Measurements from ENCODE around the gene CCDC85B. TPM values are rescaled to one million over a fixed set of nuclear protein-coding genes. Genes with fewer than 3 reads are reported as not detected.

CCDC85B gene
- total RNA-seq, 1 donor from 2014 or later = 56.0 TPM

GRCh38 chr11:65928667-65929066 lies 38.2 kb downstream of the CCDC85B start:
- DNase-seq (ENCODE audit: low read depth in 2 of 2) = no peak

- no peak for DNase-seq (ENCODE audit: low read depth in 2 of 2)
Measured at GRCh38 chr11:65931773-65932557, 41.5 kb downstream of the CCDC85B start.

GRCh38 chr11:65932558-65932919 lies 42.1 kb downstream of the CCDC85B start:
- no peak for DNase-seq (ENCODE audit: low read depth in 2 of 2)

DNA sequence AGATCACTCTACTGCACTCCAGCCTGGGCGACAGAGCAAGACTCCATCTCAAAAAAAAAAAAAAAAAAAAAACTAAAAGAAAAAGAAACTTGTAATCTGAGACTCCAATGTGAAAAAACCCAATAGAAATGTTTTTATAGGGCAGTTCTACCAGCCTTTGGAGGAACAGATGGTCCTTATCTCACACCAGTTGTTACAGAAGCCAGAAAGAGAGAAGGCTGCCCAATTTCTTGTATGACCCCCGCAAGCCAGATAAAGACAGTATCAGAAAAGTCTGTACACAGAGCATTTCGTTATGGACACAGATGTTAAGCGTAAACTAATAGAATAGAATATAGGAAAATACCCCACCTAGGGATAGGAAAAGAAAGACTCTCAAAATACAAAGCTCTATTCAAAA lies 43.5 kb downstream of the CCDC85B start:
- no peak for DNase-seq (ENCODE audit: low read depth in 2 of 2)

DNA sequence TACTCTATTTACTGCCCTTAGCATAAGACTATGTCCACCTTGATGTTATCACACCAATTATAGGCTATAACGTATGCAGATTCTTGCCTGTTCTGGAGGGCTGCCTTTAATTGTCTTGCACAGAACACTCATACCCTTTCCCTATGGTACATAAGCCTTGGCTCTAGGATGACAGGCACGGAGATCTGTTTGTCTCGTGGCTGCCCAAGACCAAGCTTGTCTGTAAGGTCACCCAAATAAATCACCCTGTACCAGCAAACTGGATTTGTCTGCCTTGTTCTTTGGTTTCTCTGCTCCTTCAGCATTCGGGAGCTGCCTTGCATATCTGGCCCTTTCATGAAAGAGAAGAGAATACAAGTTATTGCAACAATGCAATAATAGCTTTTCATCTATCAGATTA lies 47.3 kb downstream of the CCDC85B start:
- no peak for DNase-seq (ENCODE audit: low read depth in 2 of 2)

Other genes starting within 250 kb of the CCDC85B start
- 10.2 and 16.1 TPM in 2 replicates for gene RELA, start 227.8 kb upstream of the CCDC85B start, total RNA-seq
- gene KAT5, start 178.4 kb upstream of the CCDC85B start, total RNA-seq = 33.6 and 49.2 TPM in 2 replicates
- gene RNASEH2C, start 169.9 kb upstream of the CCDC85B start, total RNA-seq = 29.6 and 57.1 TPM in 2 replicates
- gene AP5B1, start 109.7 kb upstream of the CCDC85B start, total RNA-seq = 5.2 and 8.3 TPM in 2 replicates
- not detected in 2 replicates for gene OVOL1, start 103.6 kb upstream of the CCDC85B start, total RNA-seq
- gene SNX32, start 56.7 kb upstream of the CCDC85B start, total RNA-seq = under 0.01 and 0.44 TPM in 2 replicates
- 687 and 848 TPM in 2 replicates for gene CFL1, start 32.5 kb upstream of the CCDC85B start, total RNA-seq
- gene MUS81, start 30.2 kb upstream of the CCDC85B start, total RNA-seq = 27.7 and 36.3 TPM in 2 replicates
- gene EFEMP2, start 17.9 kb upstream of the CCDC85B start, total RNA-seq = 17.7 and 23.2 TPM in 2 replicates
- gene CTSW, start 10.8 kb upstream of the CCDC85B start, total RNA-seq = 0.20 and 0.22 TPM in 2 replicates
- 145 and 157 TPM in 2 replicates for gene FIBP, start 2.2 kb upstream of the CCDC85B start, total RNA-seq
- 0.99 and 3.1 TPM in 2 replicates for gene FOSL1, start 9.7 kb downstream of the CCDC85B start, total RNA-seq
- 10.2 and 15.7 TPM in 2 replicates for gene C11orf68, start 28.4 kb downstream of the CCDC85B start, total RNA-seq
- gene DRAP1, start 28.8 kb downstream of the CCDC85B start, total RNA-seq = 91.1 and 103 TPM in 2 replicates
- not detected in 2 replicates for gene TSGA10IP, start 54.8 kb downstream of the CCDC85B start, total RNA-seq
- 25.7 and 30.2 TPM in 2 replicates for gene SART1, start 71.1 kb downstream of the CCDC85B start, total RNA-seq
- gene EIF1AD, start 111.5 kb downstream of the CCDC85B start, total RNA-seq = 17.0 and 21.8 TPM in 2 replicates
- gene BANF1, start 111.8 kb downstream of the CCDC85B start, total RNA-seq = 19.2 and 20.5 TPM in 2 replicates
- gene CST6, start 121.3 kb downstream of the CCDC85B start, total RNA-seq = 0.20 and 0.22 TPM in 2 replicates
- 0.22 TPM in 1 of 2 replicates, not detected in the other for gene CATSPER1, start 135.8 kb downstream of the CCDC85B start, total RNA-seq
- gene GAL3ST3, start 158.5 kb downstream of the CCDC85B start, total RNA-seq = 0.20 and 0.22 TPM in 2 replicates
- 57.3 and 63.5 TPM in 2 replicates for gene SF3B2, start 161.7 kb downstream of the CCDC85B start, total RNA-seq
- gene PACS1, start 179.6 kb downstream of the CCDC85B start, total RNA-seq = 17.2 and 22.6 TPM in 2 replicates